ENCODE measurements around the gene ANK2. TPM values are rescaled to one million over a fixed set of nuclear protein-coding genes. Genes with fewer than 3 reads are reported as not detected.
A peak's percentile ranks its signal among the peaks of the same experiment; 100 is the strongest.
"Not testable (repeated sequence)": the region's sequence is repeated elsewhere in the genome, so short reads cannot be mapped to it uniquely, and the experiment has no call there.

The ANK2 gene
- total and polyA plus RNA-seq, 2 experiments from 2014 or later: 49.4 to 190 TPM

- DNase-seq (ENCODE audit: low read depth in 1 of 2, low spot score in 1 of 2): no peak
- Histone ChIP-seq H3K4me1 (ENCODE audit: low read depth) (no peaks in the 10 kb centered on the region), H3K27ac (no peak overlapping the region), H3K36me3 (no peaks in the 10 kb centered on the region), H3K9me3 (ENCODE audit: low read depth) (no peaks in the 10 kb centered on the region), H3K27me3 (no peaks in the 10 kb centered on the region), H3K4me3 (no peak overlapping the region)
- no peak for TF ChIP-seq CTCF (IDR thresholded peaks at IDR 0.05; ENCODE audit: low read depth, low read length)
Observed at GRCh38 chr4:113221990-113222389, 172.5 kb downstream of the ANK2 start.

- no peak overlapping the region for H3K4me3 ChIP-seq
- H3K4me1 ChIP-seq (ENCODE audit: low read depth): no peaks in the 10 kb centered on the region
- TF ChIP-seq CTCF (IDR thresholded peaks at IDR 0.05; ENCODE audit: low read depth, low read length): no peak
- no peak overlapping the region for H3K27ac ChIP-seq
- DNase-seq (ENCODE audit: low read depth in 1 of 2, low spot score in 1 of 2): no peak
- no peaks in the 10 kb centered on the region for H3K27me3 ChIP-seq
- H3K9me3 ChIP-seq (ENCODE audit: low read depth): no peaks in the 10 kb centered on the region
- H3K36me3 ChIP-seq: no peaks in the 10 kb centered on the region
Observed at GRCh38 chr4:113222471-113222870, 173.0 kb downstream of the ANK2 start.

GRCh38 chr4:113223001-113223400 is 173.5 kb downstream of the ANK2 start:
- Histone ChIP-seq H3K4me1 (ENCODE audit: low read depth) (no peaks in the 10 kb centered on the region), H3K36me3 (no peaks in the 10 kb centered on the region), H3K4me3 (no peak overlapping the region), H3K27me3 (no peaks in the 10 kb centered on the region), H3K9me3 (ENCODE audit: low read depth) (no peaks in the 10 kb centered on the region), H3K27ac (no peak overlapping the region)
- DNase-seq (ENCODE audit: low read depth in 1 of 2, low spot score in 1 of 2): no peak
- TF ChIP-seq CTCF (IDR thresholded peaks at IDR 0.05; ENCODE audit: low read depth, low read length): no peak

GRCh38 chr4:113232194-113232593 is 182.7 kb downstream of the ANK2 start:
- peak in 1 of 2 donors; percentile 7 for DNase-seq (ENCODE audit: low read depth in 1 of 2, low spot score in 1 of 2)
- TF ChIP-seq CTCF (IDR thresholded peaks at IDR 0.05; ENCODE audit: low read depth, low read length): no peak

GRCh38 chr4:113236916-113237315 is 187.5 kb downstream of the ANK2 start:
- TF ChIP-seq CTCF (IDR thresholded peaks at IDR 0.05; ENCODE audit: low read depth, low read length): no peak
- Histone ChIP-seq H3K27me3 (no peaks in the 10 kb centered on the region), H3K27ac (no peak overlapping the region), H3K4me1 (ENCODE audit: low read depth) (no peaks in the 10 kb centered on the region), H3K36me3 (peaks cover 10% of the 10 kb centered on the region), H3K9me3 (ENCODE audit: low read depth) (no peaks in the 10 kb centered on the region), H3K4me3 (no peak overlapping the region)
- no peak for DNase-seq (ENCODE audit: low read depth in 1 of 2, low spot score in 1 of 2)

More at GRCh38 chr4:113232194-113232593, 182.7 kb downstream of the ANK2 start:
- peaks cover 1% of the 10 kb centered on the region for H3K36me3 ChIP-seq
- no peaks in the 10 kb centered on the region for H3K4me1 ChIP-seq (ENCODE audit: low read depth)
- no peaks in the 10 kb centered on the region for H3K27me3 ChIP-seq
- no peak overlapping the region for H3K4me3 ChIP-seq
- no peaks in the 10 kb centered on the region for H3K9me3 ChIP-seq (ENCODE audit: low read depth)
- no peak overlapping the region for H3K27ac ChIP-seq

GRCh38 chr4:113243312-113243711 is 193.9 kb downstream of the ANK2 start:
- no peaks in the 10 kb centered on the region for H3K27me3 ChIP-seq
- no peak overlapping the region for H3K27ac ChIP-seq
- DNase-seq (ENCODE audit: low read depth in 1 of 2, low spot score in 1 of 2): no peak
- no peak overlapping the region for H3K4me3 ChIP-seq
- no peak for TF ChIP-seq CTCF (IDR thresholded peaks at IDR 0.05; ENCODE audit: low read depth, low read length)
- H3K36me3 ChIP-seq: no peaks in the 10 kb centered on the region
- no peaks in the 10 kb centered on the region for H3K4me1 ChIP-seq (ENCODE audit: low read depth)
- no peaks in the 10 kb centered on the region for H3K9me3 ChIP-seq (ENCODE audit: low read depth)

- not testable (repeated sequence) for H3K27ac ChIP-seq; DNase-seq (ENCODE audit: low read depth in 1 of 2, low spot score in 1 of 2); H3K4me1 ChIP-seq (ENCODE audit: low read depth); H3K9me3 ChIP-seq (ENCODE audit: low read depth); H3K36me3 ChIP-seq; H3K27me3 ChIP-seq; H3K4me3 ChIP-seq
Observed at GRCh38 chr4:113244747-113245146, 195.3 kb downstream of the ANK2 start.
